HG03432 (cell line): Measurements from ENCODE around the gene SLC6A1.

ENCODE experiments used
- ATAC-seq: cut with Tn5 transposase; IDR thresholded peaks from one replicate; pipeline ENCODE4 v1.9.1; 2021; ENCODE audit warnings: mild to moderate bottlenecking, moderate library complexity; ENCODE audit not compliant: unreplicated experiment

Gene SLC6A1

DNA sequence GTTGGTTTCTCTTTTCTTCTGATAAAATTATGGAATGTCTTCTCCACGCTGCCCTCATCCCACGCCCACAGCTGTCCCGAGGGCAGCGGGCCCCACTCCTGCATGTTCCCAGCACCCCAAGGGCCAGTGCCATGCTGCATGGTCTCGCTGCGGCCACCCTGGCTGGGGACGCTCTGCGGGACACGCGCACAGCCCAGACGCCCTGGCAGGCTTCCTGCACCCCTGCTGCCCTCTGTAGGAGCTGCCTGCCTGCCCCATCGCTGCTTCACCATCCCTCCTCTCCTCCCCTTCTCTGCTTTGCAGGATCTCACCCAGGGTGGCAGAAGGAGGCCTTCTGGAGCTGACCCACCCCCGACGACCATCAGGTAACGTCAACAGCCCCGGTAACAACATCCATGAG lies 22.8 kb downstream of the SLC6A1 start:
- ATAC-seq = no peak

DNA sequence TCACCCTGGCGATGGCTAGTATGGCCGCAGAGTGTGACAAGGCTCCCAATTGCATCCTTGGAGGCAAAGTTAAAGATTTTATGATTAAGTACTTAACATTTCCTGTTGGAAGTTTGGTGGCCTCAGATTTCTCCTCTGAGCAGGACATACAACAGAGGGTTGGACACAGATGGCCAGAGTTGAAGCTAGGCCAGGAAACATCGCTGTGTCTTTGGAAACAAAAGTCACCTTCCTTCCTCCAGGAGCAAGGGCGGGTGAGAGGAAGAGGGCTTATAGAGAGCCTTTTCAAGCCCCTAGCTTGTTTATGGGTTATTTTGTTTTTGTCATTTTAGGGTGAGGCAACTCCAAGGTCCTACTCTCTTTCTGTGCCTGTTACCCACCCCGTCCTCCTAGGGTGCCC lies 24.2 kb downstream of the SLC6A1 start:
- ATAC-seq = no peak

DNA sequence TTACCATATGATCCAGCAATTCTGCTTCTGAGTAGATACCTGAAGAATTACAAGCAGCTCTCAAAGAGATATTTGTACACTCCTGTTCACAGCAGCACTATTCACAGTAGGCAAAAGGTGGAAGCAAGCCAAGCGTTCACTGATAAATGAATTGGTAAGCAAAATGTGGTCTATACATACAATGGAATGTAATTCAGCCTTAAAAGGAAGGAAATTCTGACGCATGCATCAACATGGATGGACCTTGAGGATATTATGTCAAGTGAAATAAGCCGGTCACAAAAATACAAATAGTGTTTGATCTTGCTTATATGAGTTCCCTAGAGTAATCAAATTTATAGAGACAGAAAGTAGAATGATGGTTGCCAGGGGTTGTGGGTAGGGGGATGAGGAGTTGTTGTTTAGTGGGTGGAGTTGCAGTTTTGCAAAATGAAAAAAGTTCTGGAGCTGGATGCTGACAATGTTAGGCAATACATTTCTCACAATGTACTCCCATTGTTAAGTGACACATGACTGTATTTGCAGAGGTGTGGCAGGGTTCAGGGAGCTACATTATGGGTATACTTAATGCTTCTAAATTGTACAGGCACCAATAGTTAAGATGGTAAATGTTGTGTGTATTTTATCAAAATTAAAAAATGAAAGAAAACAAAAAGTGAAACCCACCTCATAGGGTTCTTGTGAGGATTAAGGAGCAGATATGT lies 26.7 kb downstream of the SLC6A1 start:
- no peak for ATAC-seq

DNA sequence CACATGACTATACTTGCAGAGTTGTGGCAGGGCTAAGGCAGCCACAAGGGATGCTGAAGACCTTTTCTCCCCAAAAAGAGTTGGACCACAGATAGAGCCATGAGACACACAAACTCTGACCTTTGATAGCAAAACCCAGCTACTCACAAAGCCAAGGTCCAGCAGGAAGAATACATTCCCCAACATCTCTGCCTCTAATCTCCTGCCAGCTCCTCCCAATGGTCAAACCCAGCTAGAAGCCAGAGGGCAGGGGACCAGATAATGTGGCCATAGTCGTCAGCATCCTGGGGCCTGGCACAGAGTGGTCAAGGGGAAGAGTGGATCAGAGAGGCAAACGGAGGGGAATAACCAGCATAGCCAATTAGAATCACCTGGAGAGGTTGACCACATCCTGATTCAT lies 28.2 kb downstream of the SLC6A1 start:
- ATAC-seq = no peak

DNA sequence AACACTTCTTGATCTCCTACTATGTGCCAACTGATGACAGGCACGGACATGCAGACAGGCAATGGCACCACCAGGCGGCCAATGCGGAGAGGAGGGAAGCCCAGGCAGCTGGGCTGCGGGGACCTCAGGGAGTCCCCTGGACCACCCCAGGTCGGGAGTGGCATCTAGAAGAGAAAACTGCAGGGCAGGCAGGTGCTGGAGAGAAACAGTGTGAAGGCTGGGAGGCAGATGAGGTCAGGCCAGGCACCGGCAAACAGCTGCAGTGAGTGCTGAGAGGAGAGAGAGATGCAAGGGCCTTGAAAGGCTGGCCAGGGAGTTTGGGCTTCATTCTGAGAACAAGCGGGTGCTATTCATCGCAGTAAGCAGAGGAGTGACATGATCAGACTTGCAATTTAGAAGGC lies 29.1 kb downstream of the SLC6A1 start:
- ATAC-seq = no peak

DNA sequence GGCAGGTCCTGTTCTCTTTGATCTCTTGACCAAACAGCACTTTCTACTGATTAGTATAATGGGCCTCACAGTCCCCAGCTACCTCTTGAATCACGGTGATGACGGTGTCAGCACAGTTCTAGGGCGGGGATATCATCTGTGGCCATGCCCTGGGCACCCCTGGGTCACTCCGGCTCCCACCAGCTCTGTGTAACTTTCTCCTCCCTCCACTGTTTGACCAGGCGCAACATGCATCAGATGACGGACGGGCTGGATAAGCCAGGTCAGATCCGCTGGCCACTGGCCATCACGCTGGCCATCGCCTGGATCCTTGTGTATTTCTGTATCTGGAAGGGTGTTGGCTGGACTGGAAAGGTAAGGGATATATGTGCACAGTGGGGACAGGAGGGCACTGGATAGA lies 29.6 kb downstream of the SLC6A1 start:
- ATAC-seq = no peak

DNA sequence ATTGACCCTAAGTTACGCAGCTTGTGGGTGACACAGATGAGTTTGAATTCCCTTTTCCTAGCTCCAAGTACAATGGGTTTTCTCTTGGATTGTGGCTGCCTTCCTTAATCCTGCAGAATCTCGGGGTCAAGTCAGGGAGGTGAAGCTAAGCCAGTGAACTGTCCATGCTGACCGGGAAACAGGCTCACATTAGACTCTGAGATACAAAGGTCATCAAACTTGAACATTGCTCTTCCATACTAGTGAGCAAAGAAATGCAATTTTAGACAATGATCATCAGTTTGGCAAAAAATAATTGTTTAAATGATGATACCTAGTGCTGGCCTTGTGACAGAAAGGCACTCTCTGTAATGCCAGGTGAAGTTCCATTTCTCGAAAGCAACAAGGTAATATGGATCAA lies 31.6 kb downstream of the SLC6A1 start:
- ATAC-seq = no peak

DNA sequence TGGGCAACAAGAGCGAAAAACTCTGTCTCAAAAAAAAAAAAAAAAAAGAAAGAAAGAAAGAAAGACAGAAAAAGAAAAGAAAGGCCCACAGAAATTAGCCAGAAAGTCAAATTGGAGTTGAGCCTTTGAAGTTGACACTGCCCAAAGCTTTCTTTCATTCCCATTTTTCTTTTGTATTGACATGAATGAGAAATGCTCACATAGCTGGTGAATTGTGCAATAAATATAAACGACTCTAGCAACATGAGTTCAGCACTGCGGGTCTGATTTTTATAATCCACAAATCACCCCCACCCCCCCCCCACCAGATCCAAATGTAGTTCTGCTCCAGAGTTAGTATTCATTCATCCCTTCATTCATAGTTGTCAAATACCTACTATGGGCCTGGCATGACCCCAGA lies 37.4 kb downstream of the SLC6A1 start:
- no peak for ATAC-seq

DNA sequence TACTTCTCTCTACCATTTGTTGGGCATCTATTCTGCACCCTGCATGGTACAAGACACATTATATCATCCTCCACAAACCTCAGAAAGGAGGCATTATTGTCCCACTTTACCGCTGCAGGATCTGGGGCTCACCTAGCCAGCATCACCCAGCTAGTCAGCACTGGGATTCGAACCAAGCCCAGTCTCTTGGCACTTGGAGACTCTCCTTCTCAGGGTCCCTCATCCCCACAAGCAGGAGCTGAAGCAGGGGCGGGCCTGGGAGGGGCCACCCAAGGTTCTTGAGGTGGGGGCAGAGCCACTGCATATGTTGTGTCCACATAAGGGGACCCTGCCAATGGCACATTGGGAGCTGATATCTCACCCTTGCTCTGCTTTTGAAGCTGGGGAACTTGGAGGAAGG lies 41.3 kb downstream of the SLC6A1 start:
- no peak for ATAC-seq

DNA sequence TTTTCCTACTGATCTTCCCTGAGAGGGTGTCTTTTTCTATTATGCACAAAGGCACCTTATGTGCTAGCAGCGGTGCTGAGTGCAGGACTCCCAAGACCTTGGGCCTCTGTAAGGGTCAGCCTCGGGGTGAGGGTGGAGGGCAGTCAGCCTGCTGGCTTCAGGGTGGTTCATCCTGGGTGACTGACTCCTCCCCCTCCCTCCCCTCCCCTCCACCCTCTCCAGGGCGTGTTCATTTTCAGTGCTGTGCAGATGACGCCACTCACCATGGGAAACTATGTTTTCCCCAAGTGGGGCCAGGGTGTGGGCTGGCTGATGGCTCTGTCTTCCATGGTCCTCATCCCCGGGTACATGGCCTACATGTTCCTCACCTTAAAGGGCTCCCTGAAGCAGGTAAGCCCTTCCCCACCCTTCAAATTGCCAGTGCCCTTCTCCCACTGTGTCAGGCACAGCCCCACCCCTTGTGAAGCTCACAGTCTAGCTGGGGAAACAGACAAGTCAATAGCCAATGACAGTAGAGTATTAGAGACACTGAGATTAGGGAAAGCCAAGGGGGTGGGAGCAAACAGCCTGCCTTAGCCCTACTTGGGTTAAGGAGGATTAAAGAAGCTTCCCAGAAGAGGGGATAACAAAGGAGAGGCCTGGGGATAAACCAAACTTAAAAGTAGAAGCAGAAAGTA lies 41.9 kb downstream of the SLC6A1 start:
- no peak for ATAC-seq

DNA sequence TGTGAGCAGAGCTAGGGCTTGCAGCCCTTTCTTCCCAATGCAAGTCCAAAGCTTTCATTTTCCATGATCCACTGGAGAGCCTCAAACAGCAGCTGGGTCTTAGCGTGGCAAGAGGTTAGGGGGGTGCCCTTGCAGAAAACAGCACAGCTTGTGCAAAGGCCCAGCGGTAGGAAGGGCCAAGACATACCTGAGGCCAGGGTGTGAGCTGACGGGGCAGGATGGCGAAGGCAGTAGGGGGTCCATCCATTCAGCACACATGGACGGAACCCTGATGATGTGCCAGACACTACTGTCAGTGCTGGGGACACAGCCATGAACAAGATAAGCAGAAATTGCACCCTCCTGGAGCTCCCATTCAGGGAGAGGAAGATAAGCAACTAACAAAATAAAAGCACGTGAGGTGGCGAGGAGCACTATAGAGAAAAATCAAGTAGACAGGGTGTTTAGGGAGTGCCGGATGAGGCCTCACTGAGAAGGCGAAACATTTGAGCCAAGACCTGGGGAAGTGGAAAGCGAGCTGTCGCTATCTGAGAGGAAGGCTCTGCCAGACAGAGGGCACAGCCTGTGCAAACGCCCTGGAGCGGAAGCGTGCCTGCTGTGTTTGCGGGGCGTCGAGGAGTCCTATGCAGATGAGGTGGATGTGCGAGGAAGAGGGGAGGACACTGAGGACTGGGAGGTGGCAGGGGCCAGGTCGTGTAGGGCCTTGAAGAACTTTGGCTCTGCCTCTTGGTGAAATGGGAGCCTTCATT lies 43.4 kb downstream of the SLC6A1 start:
- no peak for ATAC-seq

DNA sequence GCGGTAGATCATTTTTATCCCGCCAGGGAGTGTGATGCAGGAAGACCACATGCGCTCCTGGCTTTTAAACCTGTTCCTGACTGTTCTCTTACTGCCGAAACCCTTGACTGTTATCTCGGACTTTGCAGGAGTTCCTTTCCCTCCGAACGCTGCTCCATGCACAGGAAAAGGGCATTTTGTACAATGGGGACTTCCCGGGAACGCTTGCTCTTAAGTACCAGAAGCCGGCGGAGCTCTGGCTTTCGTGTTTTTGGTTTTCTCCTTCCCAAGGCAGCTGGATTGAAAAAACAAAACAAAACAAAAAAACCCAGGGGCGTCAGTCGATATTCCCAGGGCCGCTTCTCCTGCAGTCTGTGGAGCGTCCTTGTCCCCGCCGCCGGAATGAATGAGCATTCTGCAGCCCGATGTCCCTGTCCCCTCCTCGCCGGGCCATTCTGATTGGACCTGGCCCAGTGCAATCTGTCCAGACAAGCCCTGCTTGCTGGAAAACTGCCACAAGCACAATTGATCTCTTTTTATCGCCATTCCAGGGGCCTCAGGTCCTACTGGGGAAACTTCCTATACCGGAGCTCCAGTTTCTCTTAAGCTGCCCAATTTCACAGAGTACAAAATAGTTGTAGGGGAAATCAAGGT lies 44.8 kb downstream of the SLC6A1 start:
- no peak for ATAC-seq

DNA sequence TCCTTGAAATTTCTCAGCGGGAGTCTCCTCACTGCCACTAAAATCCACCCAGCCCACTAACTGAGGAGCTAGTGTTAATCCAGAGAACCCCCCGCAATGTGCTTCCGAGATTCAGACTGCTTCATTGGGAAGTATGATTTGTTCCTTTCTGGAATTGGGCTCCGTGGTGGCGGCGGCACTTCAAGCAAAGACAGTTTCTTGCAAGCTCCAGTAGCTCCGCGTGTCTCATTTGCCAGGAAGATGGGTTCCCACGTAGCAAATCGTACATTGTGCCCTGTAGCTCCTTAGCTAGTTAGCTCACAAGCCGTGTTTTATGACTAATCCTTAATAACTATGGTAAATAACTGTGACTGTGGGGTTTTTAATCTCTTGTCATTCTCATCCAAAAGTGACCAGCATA lies 45.4 kb downstream of the SLC6A1 start:
- no peak for ATAC-seq

DNA sequence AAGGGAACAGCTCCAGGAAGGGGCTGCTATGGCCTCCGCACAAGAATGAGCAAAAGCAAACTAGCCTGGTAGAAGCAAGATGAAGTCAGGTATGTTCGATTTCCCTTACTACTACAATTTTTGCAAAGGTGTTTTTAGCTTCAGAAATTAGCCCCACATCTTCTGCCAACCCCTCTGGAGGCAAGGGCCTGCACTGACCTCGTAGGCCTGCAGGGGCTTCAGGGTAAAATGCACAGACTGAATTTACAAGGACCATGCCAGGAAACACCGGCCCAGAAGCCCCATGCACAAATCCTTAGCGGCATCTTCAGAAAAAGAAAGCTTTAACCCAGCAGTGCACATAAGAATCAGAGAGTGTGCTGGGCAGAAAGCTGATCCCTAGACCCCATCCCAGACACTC lies 53.0 kb downstream of the SLC6A1 start:
- ATAC-seq = no peak

DNA sequence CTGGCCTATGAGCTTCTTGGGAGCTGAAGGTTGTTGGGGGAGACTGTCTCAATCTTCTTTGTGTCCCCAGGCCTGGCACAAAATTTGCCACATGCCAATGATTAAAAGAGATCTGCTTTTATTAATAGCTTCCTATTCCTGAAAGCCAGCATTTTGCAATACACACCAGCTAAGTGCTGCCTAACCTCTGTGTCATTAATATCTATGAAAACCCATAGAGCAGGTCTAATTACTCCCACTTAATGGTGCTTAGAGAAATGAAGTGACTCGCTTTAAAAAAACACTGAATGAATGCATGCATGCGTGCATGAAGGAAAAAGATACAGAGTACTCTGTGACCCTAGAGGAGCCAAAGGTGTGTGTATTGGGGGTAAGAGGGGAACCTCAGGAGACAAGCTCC lies 55.0 kb downstream of the SLC6A1 start:
- ATAC-seq = no peak

DNA sequence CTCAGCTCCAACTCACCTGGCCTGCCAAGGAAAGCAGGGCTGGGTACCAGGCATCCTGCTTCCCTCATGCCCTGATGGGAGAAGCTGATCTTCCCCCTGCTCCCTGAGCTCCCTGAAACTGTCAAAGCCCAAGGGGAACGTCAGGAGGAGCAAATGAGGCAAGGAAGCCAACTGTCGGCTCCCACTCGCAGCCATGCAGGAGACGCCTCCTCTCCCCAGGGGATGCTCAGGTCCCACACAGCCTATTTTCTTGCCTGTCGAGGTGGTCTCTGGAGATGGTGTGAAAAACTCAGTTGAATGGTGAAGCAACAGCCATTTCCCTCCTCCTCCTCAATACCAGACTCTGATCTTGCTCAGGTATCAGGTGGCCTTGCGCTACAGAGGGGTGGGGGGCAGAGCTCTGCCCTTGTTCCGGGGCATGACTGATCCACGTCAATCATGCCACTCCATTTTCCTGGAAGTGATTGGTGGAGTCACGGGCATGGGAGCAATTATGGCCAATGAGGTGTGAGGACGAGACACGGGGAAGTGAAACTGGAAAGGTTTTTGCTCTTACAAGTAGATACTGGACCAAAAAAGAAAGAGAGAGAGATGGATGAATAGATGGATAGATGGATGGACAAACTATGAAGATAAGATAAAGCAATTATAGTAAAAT lies 58.2 kb downstream of the SLC6A1 start:
- ATAC-seq = no peak

DNA sequence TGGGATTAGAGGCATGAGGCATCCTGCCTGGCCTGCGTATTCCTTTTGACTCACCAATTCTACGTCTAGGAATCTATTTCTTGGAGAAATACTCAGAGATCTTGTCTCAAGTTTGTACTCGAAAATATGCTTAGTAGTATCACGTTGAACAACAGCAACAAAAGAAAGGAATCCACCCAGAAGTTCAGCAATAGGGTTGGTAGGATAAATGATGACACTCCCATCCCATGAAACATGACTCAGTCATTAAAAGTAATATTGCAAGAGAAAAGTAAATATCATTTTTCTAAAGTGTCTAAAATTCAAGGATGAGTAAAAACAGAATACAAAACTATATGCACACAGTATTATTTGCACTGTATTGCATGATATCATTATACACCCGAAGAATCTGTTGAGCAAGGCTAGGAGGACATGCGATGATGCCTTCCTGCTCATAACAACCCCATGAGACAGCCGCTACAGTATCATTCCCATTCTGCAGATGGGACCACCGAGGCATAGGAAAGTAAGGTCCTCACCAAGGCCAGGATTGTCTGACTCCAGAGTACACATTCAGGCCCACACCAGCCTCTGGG lies 61.5 kb downstream of the SLC6A1 start:
- no peak for ATAC-seq

DNA sequence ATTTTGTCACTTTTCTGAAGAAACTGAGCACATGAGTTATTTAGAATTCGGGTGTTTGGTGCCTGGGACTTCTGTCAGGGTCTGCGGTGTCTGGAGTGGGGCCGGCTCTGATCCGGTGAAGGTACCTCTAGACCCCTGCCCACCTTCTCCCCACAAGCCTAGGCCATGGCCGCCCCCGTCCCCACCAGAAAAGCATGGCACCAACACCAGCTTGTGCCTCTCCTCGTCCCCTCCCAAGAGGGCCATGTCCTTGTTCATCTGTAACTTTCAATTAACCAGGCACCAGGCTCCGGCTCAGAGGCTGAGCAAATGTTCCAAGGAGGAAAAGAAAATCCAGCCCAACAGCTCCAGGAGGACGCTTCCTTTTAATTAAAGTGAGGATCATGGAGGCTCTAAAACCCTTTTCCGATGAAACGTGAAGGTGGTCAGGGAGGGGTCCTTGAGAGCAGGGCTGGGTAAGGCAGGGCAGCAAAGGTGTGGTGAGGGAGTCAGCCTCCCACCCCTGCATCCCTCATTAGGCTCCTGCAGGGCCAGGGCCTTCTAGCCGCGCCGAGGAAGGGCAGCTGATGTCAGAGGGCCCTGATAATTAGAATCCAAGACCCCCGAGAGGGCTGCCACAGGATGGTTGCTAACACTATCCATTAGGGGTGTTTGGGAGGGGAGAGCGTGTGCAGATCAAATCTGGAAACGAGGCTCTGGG lies 62.3 kb downstream of the SLC6A1 start:
- no peak for ATAC-seq

DNA sequence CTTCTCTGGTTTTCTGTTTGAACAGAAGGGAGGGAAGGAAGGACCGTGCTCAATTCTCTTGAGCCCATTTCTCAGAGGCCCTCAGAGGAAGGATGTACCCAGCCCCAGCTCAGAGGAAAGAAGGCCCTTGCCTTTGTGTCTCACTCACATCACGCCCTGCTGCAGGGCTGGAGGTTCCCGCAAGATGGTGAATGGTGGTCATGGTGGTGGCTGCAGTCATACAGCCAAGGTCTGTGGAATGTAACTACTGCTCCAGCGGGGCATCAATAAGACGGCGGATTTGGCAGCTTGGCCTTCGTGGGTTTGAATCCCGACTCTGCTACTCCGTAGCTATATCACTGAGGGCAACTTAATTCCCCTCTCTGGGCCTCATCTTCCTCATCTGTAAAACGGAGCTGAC lies 62.9 kb downstream of the SLC6A1 start:
- ATAC-seq = no peak

DNA sequence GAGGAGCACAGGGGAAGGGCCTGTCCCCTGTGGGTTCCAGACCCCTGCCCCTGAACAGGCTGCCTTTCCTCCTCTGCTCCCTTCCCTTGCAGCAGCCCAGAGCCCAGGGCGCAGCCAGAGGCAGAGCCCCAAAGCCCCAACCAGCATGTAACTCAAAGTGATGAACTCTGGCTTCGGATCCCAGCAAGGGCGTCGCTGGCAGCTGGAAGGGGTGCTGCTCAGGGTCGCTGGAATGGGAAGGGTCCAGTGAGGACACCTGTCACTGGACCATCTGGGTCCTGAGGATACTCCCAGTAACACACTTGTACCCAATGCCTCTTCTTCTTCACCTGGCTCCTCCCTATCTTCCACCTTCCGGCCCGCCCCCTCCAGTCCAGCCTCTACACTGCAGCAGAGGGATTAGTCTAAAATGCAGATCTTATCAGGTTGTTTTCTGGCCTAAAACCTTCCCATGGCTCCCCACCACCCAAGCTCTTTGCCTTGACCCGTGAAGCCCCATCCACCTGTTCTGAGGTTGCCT lies 64.0 kb downstream of the SLC6A1 start:
- ATAC-seq = no peak
